ENCODE data around the gene GFPT2. TPM values are rescaled to one million over a fixed set of nuclear protein-coding genes. Genes with fewer than 3 reads are reported as not detected.

Gene GFPT2
- total and polyA plus RNA-seq, 7 donors = 2.0 to 7.2 (median 4.4) TPM

GRCh38 chr5:180297587-180298282 is 55.4 kb downstream of the GFPT2 start:
- Histone ChIP-seq H3K4me1 (peaks cover 7% of the 10 kb centered on the region), H3K9me3 (no peaks in the 10 kb centered on the region), H3K27ac (no peak overlapping the region), H3K27me3 (ENCODE audit: insufficient read depth in 3 of 3, low read length in 2 of 3) (peaks cover 0 to 2% (median 0%) of the 10 kb centered on the region in 3 donors), H3K4me3 (no peak overlapping the region), H3K36me3 (ENCODE audit: insufficient read depth in 1 of 2, low read depth in 1 of 2) (no peaks in the 10 kb centered on the region)
- DNase-seq (no peak), ATAC-seq (no peak)
- no peak for TF ChIP-seq CTCF (IDR thresholded peaks at IDR 0.05)
- 87 to 91% (median 87%) methylated on average over 2 of the region's 2 CpGs for WGBS, 3 donors
- intact Hi-C loops (cut with DNase I) = no loop called here

GRCh38 chr5:180296771-180297170 is 56.4 kb downstream of the GFPT2 start:
- no peak for TF ChIP-seq CTCF (IDR thresholded peaks at IDR 0.05)
- intact Hi-C loops (cut with DNase I) = no loop called here
- peaks cover 9% of the 10 kb centered on the region for H3K4me1 ChIP-seq

GRCh38 chr5:180294913-180295555 is 58.1 kb downstream of the GFPT2 start:
- Histone ChIP-seq H3K9me3 (no peaks in the 10 kb centered on the region), H3K4me1 (peaks cover 17% of the 10 kb centered on the region), H3K27me3 (ENCODE audit: insufficient read depth in 3 of 3, low read length in 2 of 3) (no peaks in the 10 kb centered on the region), H3K36me3 (ENCODE audit: insufficient read depth in 1 of 2, low read depth in 1 of 2) (no peaks in the 10 kb centered on the region), H3K4me3 (no peak overlapping the region), H3K27ac (no peak overlapping the region)
- intact Hi-C loops (cut with DNase I) = loop anchor here (1.0 to 2.0 kb wide), 4 partner anchors 20 to 176 kb away; no protein-coding TSS in a partner anchor
- DNase-seq (no peak), ATAC-seq (no peak)
- 85 to 90% (median 85%) methylated on average over 10 of the region's 10 CpGs for WGBS, 3 donors
- no peak for TF ChIP-seq CTCF (IDR thresholded peaks at IDR 0.05)

More at GRCh38 chr5:180296771-180297170, 56.4 kb downstream of the GFPT2 start:
- DNase-seq (no peak), ATAC-seq (no peak)
- H3K9me3 ChIP-seq = no peaks in the 10 kb centered on the region
- WGBS, 3 donors = 50 to 55% (median 53%) methylated on average over 7 of the region's 7 CpGs
- H3K27ac ChIP-seq = no peak overlapping the region
- no peaks in the 10 kb centered on the region for H3K36me3 ChIP-seq (ENCODE audit: insufficient read depth in 1 of 2, low read depth in 1 of 2)
- H3K27me3 ChIP-seq (ENCODE audit: insufficient read depth in 3 of 3, low read length in 2 of 3) = peaks cover 0 to 2% (median 0%) of the 10 kb centered on the region in 3 donors
- no peak overlapping the region for H3K4me3 ChIP-seq

GRCh38 chr5:180294411-180294810 is 58.7 kb downstream of the GFPT2 start:
- Histone ChIP-seq H3K27ac (no peak overlapping the region), H3K9me3 (no peaks in the 10 kb centered on the region), H3K4me1 (peaks cover 21% of the 10 kb centered on the region), H3K27me3 (ENCODE audit: insufficient read depth in 3 of 3, low read length in 2 of 3) (no peaks in the 10 kb centered on the region), H3K4me3 (no peak overlapping the region), H3K36me3 (ENCODE audit: insufficient read depth in 1 of 2, low read depth in 1 of 2) (no peaks in the 10 kb centered on the region)
- intact Hi-C loops (cut with DNase I) = loop anchor here (1.0 to 2.0 kb wide), 4 partner anchors 21 to 176 kb away; no protein-coding TSS in a partner anchor
- TF ChIP-seq CTCF (IDR thresholded peaks at IDR 0.05) = no peak
- DNase-seq (no peak), ATAC-seq (no peak)
- 79 to 80% (median 80%) methylated on average over 7 of the region's 7 CpGs for WGBS, 3 donors

Data from psoas muscle (tissue), 8 donors.